B cell (primary cell): ENCODE data around the gene OR1M1. TPM values are rescaled to one million over a fixed set of nuclear protein-coding genes. Genes with fewer than 3 reads are reported as not detected.
"Not testable (repeated sequence)": the region's sequence is repeated elsewhere in the genome, so short reads cannot be mapped to it uniquely, and the experiment has no call there.

Experiments
- ATAC-seq: fragments of 200-7000 bp; cut with Tn5 transposase; one replicate; pipeline ENCODE4 v1.10.0; 2021; ENCODE audit warnings: low read depth, mild to moderate bottlenecking, moderate number of reproducible peaks, moderate library complexity
- CTCF ChIA-PET: fragments of 350-600 bp; sonication (Branson Sonifier 250); formaldehyde crosslinking; loops from one replicate; lab custom pipeline; 2021; ENCODE audit warnings: antibody characterized with exemption, inconsistent platforms; lab: Charles Lee
- POLR2A ChIA-PET: fragments of 350-600 bp; sonication (Branson Sonifier 250); formaldehyde crosslinking; loops from one replicate; lab custom pipeline; 2021; ENCODE audit warnings: antibody characterized with exemption; lab: Charles Lee
- DNase-seq: peaks from one replicate; pipeline ENCODE4 v3.0.0; 2013
- H2AFZ ChIP-seq: 2 replicates; pipeline ENCODE4 v1.6.1; 2012; ENCODE audit warnings: mild to moderate bottlenecking, low read depth, low read length; ENCODE audit not compliant: insufficient read depth, poor library complexity, severe bottlenecking
- H3K27ac ChIP-seq, 2 donors: 1 replicate in 1 of 2; 2 replicates in 1 of 2; pipeline ENCODE4 v1.5.1; 2012 to 2013; ENCODE audit warnings: low read length in 2 of 2, mild to moderate bottlenecking in 2 of 2, moderate library complexity in 1 of 2
- H3K27me3 ChIP-seq, 4 experiments: fragments of 200-600 bp in 1 of 4; sonication (generic) in 1 of 4; replicated peaks in 1 of 4; 1 replicate in 2 of 4; 2 replicates in 2 of 4; pipeline versions ENCODE4 v1.6.1 to v1.7.0; 2013 to 2016; ENCODE audit warnings: low read length in 3 of 4, mild to moderate bottlenecking in 2 of 4, mixed read lengths in 1 of 4, moderate library complexity in 1 of 4; ENCODE audit not compliant: insufficient read depth in 4 of 4, control insufficient read depth in 3 of 4; ENCODE audit errors: control extremely low read depth in 1 of 4
- H3K36me3 ChIP-seq, 2 experiments: replicated peaks in 1 of 2; 1 replicate in 1 of 2; 2 replicates in 1 of 2; pipeline versions ENCODE4 v1.6.1 to v1.7.1; 2013; ENCODE audit warnings: low read length in 1 of 2; ENCODE audit not compliant: insufficient read depth in 2 of 2, control insufficient read depth in 1 of 2; ENCODE audit errors: control extremely low read depth in 1 of 2, extremely low read depth in 1 of 2
- H3K4me1 ChIP-seq, 2 donors: fragments of 200-600 bp in 1 of 2; sonication (generic) in 1 of 2; 1 replicate in 1 of 2; 2 replicates in 1 of 2; pipeline versions ENCODE4 v1.5.1 to v1.6.1; 2013 to 2017; ENCODE audit warnings: low read length in 2 of 2; ENCODE audit not compliant: control insufficient read depth in 2 of 2, insufficient read depth in 2 of 2
- H3K4me2 ChIP-seq: replicated peaks from 2 replicates; pipeline ENCODE3; 2012; ENCODE audit warnings: mild to moderate bottlenecking, low read depth, low read length; ENCODE audit not compliant: poor library complexity, severe bottlenecking
- H3K4me3 ChIP-seq, 5 experiments: fragments of 200-600 bp in 1 of 5; sonication (generic) in 1 of 5; 1 replicate in 3 of 5; 2 replicates in 2 of 5; pipeline versions ENCODE4 v1.5.1 to v1.7.0; 2011 to 2016; ENCODE audit warnings: low read length in 4 of 5, mild to moderate bottlenecking in 4 of 5, low read depth in 2 of 5, control low read depth in 1 of 5, moderate library complexity in 1 of 5; ENCODE audit not compliant: insufficient read depth in 1 of 5; ENCODE audit errors: control extremely low read depth in 1 of 5, extremely low read depth in 1 of 5
- H3K79me2 ChIP-seq: fragments of 200-600 bp; sonication (generic); one replicate; pipeline ENCODE4 v1.6.0; 2016; ENCODE audit warnings: low read length; ENCODE audit not compliant: control insufficient read depth, insufficient read depth
- H3K9ac ChIP-seq: fragments of 200-600 bp; sonication (generic); 2 replicates; pipeline ENCODE4 v1.6.1; 2017; ENCODE audit warnings: mild to moderate bottlenecking, low read length, moderate library complexity
- H3K9me3 ChIP-seq, 3 donors: one replicate each; pipeline versions ENCODE4 v1.6.1 to v1.7.1; 2013; ENCODE audit warnings: low read length in 2 of 3; ENCODE audit not compliant: control insufficient read depth in 2 of 3, insufficient read depth in 1 of 3; ENCODE audit errors: control extremely low read depth in 1 of 3
- H4K20me1 ChIP-seq: 2 replicates; pipeline ENCODE4 v1.6.0; 2012; ENCODE audit warnings: mild to moderate bottlenecking, low read length; ENCODE audit not compliant: insufficient read depth, control insufficient read depth, poor library complexity, severe bottlenecking
- H3K27ac Mint-ChIP-seq: one replicate; pipeline ENCODE4 v1.8.0; 2021; ENCODE audit warnings: mixed read lengths
- H3K27me3 Mint-ChIP-seq: one replicate; pipeline ENCODE4 v1.8.0; 2021; ENCODE audit warnings: mixed read lengths
- H3K4me1 Mint-ChIP-seq: one replicate; pipeline ENCODE4 v1.8.0; 2021; ENCODE audit warnings: mixed read lengths
- H3K4me3 Mint-ChIP-seq: one replicate; pipeline ENCODE4 v1.8.0; 2021; ENCODE audit warnings: mixed read lengths
- H3K9me3 Mint-ChIP-seq: one replicate; pipeline ENCODE4 v1.8.0; 2022; ENCODE audit warnings: mixed read lengths; ENCODE audit not compliant: insufficient read depth
- CTCF ChIP-seq: fragments of 200-600 bp; IDR thresholded peaks from one replicate; pipeline ENCODE4 v1.8.0; 2022; ENCODE audit warnings: antibody characterized with exemption, mild to moderate bottlenecking
- EZH2 ChIP-seq: IDR thresholded peaks from 2 replicates; pipeline ENCODE4 v1.6.1; 2012; ENCODE audit warnings: borderline replicate concordance, low read depth, mild to moderate bottlenecking, moderate library complexity, low read length; ENCODE audit not compliant: insufficient read depth, poor library complexity, severe bottlenecking
- WGBS: methylation state at CpG from one replicate; pipeline ENCODE4 v1.1.5; 2013; ENCODE audit warnings: missing lambda C conversion rate; ENCODE audit not compliant: insufficient coverage; 5-methylcytosine and 5-hydroxymethylcytosine counted together
- intact Hi-C: fragments of 100-400 bp; cut with micrococcal nuclease; formaldehyde crosslinking; loops from one replicate; pipeline ENCODE4 v1.10.0; 2022
- polyA plus RNA-seq: library from polyadenylated mRNA; depleted of rRNA; stranded (reverse); fragments of >200 nt; gene quantifications from 2 replicates; pipeline ENCODE4 v1.2.3, GENCODE V29; 2012
- total RNA-seq, 2 donors: library from RNA; stranded (reverse); fragments of 120-200 nt in 1 of 2; gene quantifications; 1 replicate in 1 of 2; 2 replicates in 1 of 2; pipeline versions ENCODE4 v1.2.3 to v1.2.4, GENCODE V29; 2013 to 2022

Gene OR1M1
- total and polyA plus RNA-seq, 2 donors (not counting 1 experiment from before 2014, with no cell fraction given): not detected

GRCh38 chr19:9054207-9054606 lies 32.7 kb upstream of the OR1M1 start:
- H3K4me1 ChIP-seq: no peaks in the 10 kb centered on the region
- peaks cover 0 to 7% (median 0%) of the 10 kb centered on the region in 3 donors for H3K9me3 ChIP-seq
- Mint-ChIP-seq H3K27ac (no peak overlapping the region), H3K4me3 (no peak overlapping the region), H3K4me1 (no peaks in the 10 kb centered on the region), H3K27me3 (no peaks in the 10 kb centered on the region), H3K9me3 (no peaks in the 10 kb centered on the region)
- DNase-seq (no peak), ATAC-seq (no peak)
- POLR2A ChIA-PET: no interaction called here
- H2AFZ ChIP-seq: no peak overlapping the region
- H3K27me3 ChIP-seq: no peaks in the 10 kb centered on the region
- no peak overlapping the region for H3K9ac ChIP-seq
- no peaks in the 10 kb centered on the region for H4K20me1 ChIP-seq
- CTCF ChIA-PET: interaction anchor here (0.6 kb wide), 1 partner anchor 401 kb away, joined by 4 read pairs; no protein-coding TSS in a partner anchor
- H3K27ac ChIP-seq: no peak overlapping the region
- no peaks in the 10 kb centered on the region for H3K79me2 ChIP-seq
- 92% methylated on average over 6 of the region's 8 CpGs for WGBS
- H3K36me3 ChIP-seq: no peaks in the 10 kb centered on the region
- TF ChIP-seq EZH2: no peak
- no peak for TF ChIP-seq CTCF
- H3K4me2 ChIP-seq: no peak overlapping the region
- H3K4me3 ChIP-seq: no peak overlapping the region
- intact Hi-C loops: no loop called here

- POLR2A ChIA-PET: no interaction called here
- CTCF ChIA-PET: interaction anchor here (0.6 kb wide), 1 partner anchor 401 kb away, joined by 4 read pairs; no protein-coding TSS in a partner anchor
- no peak for TF ChIP-seq EZH2
- no peak overlapping the region for H3K27ac ChIP-seq
- no peaks in the 10 kb centered on the region for H3K79me2 ChIP-seq
- H3K27ac Mint-ChIP-seq: no peak overlapping the region
- H3K4me2 ChIP-seq: no peak overlapping the region
- intact Hi-C loops: no loop called here
- 42% methylated on average over 1 of the region's 8 CpGs for WGBS
- no peaks in the 10 kb centered on the region for H3K4me1 Mint-ChIP-seq
- H3K9me3 Mint-ChIP-seq: no peaks in the 10 kb centered on the region
- no peaks in the 10 kb centered on the region for H3K27me3 Mint-ChIP-seq
- H4K20me1 ChIP-seq: no peaks in the 10 kb centered on the region
- H3K4me1 ChIP-seq: no peaks in the 10 kb centered on the region
- no peaks in the 10 kb centered on the region for H3K27me3 ChIP-seq
- no peak overlapping the region for H2AFZ ChIP-seq
- H3K9ac ChIP-seq: no peak overlapping the region
- no peak for DNase-seq
- H3K4me3 ChIP-seq: no peak overlapping the region
- no peak overlapping the region for H3K4me3 Mint-ChIP-seq
- ATAC-seq: no peak
- H3K36me3 ChIP-seq: no peaks in the 10 kb centered on the region
- peaks cover 0 to 7% (median 0%) of the 10 kb centered on the region in 3 donors for H3K9me3 ChIP-seq
Observed at GRCh38 chr19:9054765-9055164, 32.1 kb upstream of the OR1M1 start.

- H3K79me2 ChIP-seq, ATAC-seq, DNase-seq, H3K4me2 ChIP-seq, H3K4me3 ChIP-seq, H3K27me3 ChIP-seq, H3K27ac Mint-ChIP-seq, H2AFZ ChIP-seq, POLR2A ChIA-PET, H3K4me1 Mint-ChIP-seq, H3K27me3 Mint-ChIP-seq, H3K27ac ChIP-seq, H3K36me3 ChIP-seq, H4K20me1 ChIP-seq, H3K4me1 ChIP-seq, H3K4me3 Mint-ChIP-seq, H3K9me3 ChIP-seq, H3K9me3 Mint-ChIP-seq, intact Hi-C loops, H3K9ac ChIP-seq: not testable (repeated sequence)
- CTCF ChIA-PET: interaction anchor here (1.1 kb wide), 1 partner anchor 402 kb away, joined by 3 read pairs; no protein-coding TSS in a partner anchor
- WGBS: 97% methylated on average over 7 of the region's 9 CpGs
Observed at GRCh38 chr19:9056131-9056530, 30.7 kb upstream of the OR1M1 start.
